ENCODE results near the gene KCTD19.

The KCTD19 gene

DNA sequence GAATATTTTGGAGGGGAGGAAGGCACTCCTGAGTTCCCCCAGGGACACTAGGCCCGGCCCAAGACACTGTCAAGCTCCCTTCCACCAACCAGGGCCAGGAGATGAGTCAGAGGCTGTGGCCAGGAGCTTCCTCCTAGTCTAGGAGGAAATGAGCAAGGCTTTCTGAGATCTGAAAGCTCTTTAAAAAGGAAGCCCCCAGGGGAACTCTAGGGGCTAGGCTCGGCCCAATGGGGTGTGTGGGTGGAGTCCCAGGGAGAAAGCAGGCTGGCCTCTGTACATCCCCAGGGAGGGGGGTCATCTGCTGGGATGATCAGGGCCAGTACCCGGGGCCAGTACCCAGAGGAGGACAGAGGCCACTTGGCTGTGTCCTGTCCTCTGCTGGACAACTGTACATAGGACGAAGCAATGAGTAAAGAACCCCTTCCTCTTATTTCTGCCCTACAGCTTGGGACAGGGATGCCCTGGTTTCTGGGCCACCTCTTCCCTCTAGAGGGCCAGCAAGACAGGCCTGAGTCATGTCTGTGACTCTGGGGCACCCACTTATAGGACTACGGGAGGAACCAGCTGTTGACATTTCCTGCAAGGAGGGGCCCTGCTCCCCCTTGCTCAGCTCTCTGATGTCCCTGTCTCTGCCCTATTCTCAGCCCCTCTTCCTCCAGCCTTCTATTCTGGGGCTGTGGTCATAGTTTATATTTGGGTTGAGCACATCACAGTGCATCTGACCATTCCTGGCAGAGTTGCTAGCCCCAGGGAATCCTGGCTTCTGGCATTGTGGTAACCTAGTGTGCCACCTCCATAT lies 82.0 kb downstream of the KCTD19 start:
- TF ChIP-seq, protein P1, sequence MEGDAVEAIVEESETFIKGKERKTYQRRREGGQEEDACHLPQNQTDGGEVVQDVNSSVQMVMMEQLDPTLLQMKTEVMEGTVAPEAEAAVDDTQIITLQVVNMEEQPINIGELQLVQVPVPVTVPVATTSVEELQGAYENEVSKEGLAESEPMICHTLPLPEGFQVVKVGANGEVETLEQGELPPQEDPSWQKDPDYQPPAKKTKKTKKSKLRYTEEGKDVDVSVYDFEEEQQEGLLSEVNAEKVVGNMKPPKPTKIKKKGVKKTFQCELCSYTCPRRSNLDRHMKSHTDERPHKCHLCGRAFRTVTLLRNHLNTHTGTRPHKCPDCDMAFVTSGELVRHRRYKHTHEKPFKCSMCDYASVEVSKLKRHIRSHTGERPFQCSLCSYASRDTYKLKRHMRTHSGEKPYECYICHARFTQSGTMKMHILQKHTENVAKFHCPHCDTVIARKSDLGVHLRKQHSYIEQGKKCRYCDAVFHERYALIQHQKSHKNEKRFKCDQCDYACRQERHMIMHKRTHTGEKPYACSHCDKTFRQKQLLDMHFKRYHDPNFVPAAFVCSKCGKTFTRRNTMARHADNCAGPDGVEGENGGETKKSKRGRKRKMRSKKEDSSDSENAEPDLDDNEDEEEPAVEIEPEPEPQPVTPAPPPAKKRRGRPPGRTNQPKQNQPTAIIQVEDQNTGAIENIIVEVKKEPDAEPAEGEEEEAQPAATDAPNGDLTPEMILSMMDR (IDR thresholded peaks at IDR 0.05; ENCODE audit: borderline replicate concordance, insufficient read depth, low read depth, low read length), result no peak
- H3K4me3 ChIP-seq (ENCODE audit: low read depth, low read length), result peak overlapping the region; percentile 77

DNA sequence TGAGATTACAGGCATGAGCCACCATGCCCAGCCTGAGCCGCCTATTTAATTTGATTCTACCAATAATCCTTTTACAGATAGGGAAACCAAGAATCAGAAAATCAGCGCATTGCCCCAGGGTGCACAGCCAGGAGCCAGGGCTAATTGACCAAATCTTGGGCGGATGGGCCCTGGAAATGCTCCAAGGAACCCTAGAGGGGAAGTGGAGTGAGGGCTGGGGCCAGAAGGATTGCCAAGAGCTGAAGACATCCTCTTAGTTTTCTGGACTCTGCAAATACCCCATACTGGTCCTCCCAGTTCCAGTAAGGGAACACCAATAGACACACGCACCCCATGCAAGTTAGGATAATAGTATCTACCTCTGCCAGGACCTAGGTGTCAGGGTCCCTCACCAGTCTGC lies 83.1 kb downstream of the KCTD19 start:
- TF ChIP-seq, protein P1 (IDR thresholded peaks at IDR 0.05; ENCODE audit: borderline replicate concordance, insufficient read depth, low read depth, low read length), result no peak
- no peak overlapping the region for H3K4me3 ChIP-seq (ENCODE audit: low read depth, low read length)

DNA sequence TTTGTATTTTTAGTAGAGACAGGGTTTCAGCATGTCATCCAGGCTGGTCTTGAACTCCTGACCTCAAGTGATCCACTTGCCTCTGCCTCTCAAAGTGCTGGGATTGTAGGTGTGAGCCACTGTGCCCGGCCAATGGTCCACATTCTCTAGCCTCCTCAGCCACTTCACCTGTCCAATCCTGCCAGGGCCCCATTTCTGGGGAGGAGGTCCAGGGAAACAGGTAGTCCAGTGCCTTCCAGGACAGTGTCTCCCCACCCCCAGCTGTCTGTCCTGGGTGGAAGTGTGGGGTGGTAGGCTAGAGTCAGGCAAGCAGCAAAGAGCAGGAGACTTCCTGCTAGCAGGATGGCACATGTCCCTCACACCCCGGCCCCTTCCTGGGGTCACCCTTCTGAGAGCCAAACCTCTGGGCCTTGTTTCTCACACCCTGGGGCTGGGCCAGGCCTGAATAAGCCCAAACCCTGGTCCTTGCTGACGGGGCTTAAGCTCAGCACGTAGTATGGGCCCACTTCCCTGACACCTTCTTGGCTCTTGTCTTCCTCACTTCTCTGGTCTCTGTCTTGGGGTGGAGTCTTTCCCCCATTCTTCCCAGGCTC lies 84.3 kb downstream of the KCTD19 start:
- TF ChIP-seq, protein P1 (IDR thresholded peaks at IDR 0.05; ENCODE audit: borderline replicate concordance, insufficient read depth, low read depth, low read length), result no peak
- no peak overlapping the region for H3K4me3 ChIP-seq (ENCODE audit: low read depth, low read length)

DNA sequence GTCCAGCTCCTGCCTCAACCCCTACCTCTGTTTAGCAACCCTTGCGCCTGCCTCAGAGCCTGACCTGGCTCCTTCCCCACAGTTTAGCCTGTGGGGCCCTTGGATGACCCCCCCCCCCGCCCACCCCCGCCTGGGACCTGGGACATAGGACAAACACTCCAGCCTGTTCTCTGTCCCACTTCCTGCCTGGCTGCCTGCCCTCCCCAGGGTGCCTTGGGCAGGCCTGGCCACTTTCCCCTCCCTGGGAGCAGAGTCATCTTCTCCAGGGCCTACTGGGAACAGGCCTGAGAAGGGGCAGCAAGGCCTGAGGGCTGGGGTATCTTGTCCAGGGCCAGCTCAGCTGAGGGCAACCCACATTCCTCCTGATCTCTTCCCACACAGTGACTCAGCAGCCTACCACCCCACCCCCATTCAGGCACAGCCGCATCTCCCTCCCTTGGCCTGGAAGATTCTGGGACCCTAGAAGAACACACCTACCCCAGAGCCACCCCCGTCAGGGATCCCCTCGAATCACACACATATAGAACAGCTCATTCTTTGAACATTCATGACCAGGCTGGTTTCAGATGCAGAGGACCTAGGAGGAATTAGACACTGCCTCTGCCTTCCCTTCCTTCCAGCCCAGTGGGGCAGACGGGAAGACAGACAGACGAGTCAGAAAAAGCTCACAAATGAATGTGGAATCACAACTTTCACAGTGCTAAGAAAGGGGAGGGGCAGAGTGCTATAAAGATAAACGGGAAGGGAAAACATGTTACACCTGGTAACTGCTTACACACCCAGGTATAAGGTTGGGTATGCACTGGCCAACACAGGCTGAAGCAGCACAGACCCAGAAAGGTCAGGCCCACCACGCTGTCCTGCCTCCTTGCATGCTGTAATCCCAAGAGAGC lies 85.3 kb downstream of the KCTD19 start:
- TF ChIP-seq, protein P1 (IDR thresholded peaks at IDR 0.05; ENCODE audit: borderline replicate concordance, insufficient read depth, low read depth, low read length), result no peak
- no peak overlapping the region for H3K4me3 ChIP-seq (ENCODE audit: low read depth, low read length)

DNA sequence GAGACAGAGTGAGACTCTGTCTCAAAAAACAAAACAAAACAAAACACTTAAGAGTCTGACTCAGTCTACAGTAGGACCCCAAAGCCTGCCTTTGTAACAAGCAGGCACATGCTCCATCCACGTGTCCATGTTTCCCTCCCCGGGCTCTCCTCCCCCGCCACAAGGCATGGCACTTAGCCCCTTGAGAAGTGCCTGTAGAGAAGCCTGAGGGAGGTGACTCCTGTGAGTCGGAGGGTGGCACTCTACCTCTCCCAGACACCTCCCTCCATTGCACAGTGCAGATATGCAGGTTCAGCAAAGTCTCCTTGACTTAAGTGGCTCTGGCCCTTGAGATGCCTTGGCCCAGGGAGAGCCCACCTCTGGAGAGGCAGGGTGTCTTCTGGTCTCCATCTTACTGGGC lies 86.0 kb downstream of the KCTD19 start:
- no peak overlapping the region for H3K4me3 ChIP-seq (ENCODE audit: low read depth, low read length)
- TF ChIP-seq, protein P1 (IDR thresholded peaks at IDR 0.05; ENCODE audit: borderline replicate concordance, insufficient read depth, low read depth, low read length), result no peak

Data from GM12875 (cell line).